EH (cell line): Measurements from ENCODE around the gene TMEM63C.

ENCODE experiments used
- DNase-seq: peaks from one replicate; pipeline ENCODE4 v3.0.0-alpha.2; 2015; ENCODE audit warnings: low read depth

Gene TMEM63C

DNA sequence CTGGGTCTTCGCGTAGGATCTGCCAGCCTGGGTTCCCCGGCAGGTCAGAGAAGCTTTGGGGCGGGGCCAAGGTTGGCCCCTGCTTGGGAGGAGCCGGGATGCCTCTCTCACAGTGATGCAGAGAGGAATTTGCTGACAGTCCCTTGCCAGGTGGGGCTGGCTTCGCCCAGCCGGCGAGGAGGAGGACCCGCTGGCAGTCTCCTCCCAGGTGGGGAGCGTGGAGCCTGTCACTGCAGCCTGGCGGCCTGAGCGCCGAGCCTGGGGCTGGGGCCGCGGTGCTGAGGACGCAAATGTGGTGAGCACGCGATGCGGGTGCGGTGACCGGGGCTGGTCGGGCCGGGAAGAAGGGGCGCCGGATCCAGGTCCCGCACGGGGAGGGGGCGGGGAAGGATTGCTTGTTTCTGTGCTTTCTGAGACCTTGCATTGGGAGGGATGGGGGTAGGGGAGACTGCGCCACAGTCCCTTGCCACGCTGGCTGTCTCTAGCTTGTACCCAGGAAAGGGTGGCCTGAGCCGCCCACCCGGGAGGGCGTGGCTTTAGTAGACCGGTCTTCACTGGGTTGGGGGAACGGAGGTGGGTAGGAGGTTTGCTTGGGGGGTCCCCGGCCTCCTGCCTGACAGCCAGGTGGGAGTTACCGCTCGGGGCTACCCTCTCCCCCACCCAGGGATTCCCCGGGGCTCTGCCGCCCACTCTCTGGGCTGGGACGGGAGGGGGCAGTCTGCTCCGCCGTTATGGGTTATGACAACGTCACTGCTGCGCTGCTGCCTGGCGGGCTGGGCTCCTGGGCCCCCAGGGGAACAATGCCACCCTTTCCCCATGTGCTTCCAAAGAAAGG lies at the start of gene TMEM63C:
Gene TMEM63C (plus strand): TSS at position 196 of the 835 bp plus-strand sequence. CDS start 37,016 bp downstream, outside the sequence.
- DNase-seq: no peak

DNA sequence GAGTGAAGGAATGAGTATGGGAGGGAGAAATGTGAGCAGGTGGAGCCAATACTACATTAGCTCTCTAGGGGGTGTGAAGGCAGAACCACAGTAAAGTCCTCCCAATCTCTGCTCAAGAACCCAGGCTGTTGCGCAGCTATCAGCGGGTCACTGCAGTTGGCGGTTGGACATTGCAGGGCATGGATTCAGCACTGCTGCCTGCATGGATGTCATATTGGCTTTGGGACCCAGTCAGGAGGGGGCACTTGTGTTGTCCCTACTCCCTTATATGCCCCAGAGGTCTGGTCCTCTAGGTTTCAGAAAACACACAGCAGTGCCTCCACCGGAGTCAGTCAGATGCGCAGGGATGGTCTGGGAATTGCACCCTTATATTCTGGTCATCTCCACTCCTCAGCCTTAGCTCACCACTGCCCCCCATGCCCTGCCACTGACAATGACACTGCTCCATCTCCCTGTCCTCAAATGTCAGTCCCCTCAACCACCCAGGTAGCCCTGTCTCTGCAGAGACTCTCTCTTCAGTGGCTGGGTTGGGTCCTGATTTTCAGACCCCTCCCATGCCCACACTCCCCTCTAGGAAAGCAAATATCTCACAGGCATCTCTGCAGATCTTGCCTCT lies 49.6 kb upstream of the TMEM63C start:
- DNase-seq: no peak

DNA sequence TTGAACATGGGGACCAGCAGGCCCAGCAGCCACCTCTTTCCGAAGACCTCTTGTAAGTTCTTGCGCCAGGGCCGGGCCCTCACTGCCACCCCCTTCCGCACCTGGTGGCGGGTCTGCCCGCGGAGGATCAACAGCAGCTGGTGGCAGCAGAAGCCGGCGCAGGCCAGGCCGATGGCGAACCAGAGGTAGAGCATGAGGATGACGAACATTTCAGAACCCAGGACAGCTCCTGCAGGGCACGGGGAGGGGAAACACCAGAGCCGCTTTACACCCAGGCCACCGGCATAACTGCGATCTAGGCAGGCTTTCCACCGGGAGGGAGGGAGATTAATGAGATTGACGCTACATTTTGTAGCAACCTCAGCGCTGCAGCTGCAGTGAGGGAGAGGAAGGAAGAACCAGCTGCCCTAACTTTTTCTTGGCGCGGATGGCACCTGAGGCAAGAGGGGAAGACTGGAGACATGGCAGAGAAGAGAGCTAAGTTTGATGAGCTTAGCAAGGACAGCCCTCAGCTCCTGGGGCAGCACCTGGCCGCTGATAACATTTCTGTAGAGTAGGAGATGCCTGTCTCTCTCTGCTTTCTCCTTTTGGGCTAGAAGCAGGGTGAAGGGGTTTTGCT lies 47.8 kb upstream of the TMEM63C start:
- DNase-seq: peak; percentile 67

DNA sequence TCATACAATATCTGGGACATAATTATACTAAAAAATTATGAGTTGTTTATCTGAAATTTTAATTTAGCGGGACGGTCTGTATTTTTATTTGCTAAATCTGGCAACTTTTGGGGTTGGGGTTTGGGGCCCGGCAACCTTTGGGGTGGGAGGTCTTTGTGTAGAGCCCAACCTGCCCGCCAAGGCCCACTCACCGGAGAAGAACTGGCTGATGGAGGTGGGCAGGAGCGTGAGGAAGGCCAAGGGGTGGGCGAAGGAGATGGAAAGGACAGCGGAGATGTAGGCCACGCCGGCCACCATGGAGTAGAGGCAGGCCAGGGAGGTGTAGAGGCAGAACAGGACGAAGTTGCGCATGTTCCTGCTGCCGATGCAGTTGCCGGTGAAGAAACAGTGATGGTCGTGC lies 42.6 kb upstream of the TMEM63C start:
- no peak for DNase-seq

- peak; percentile 33 for DNase-seq
Measured at GRCh38 chr14:77139540-77140358, 41.8 kb upstream of the TMEM63C start.

DNA sequence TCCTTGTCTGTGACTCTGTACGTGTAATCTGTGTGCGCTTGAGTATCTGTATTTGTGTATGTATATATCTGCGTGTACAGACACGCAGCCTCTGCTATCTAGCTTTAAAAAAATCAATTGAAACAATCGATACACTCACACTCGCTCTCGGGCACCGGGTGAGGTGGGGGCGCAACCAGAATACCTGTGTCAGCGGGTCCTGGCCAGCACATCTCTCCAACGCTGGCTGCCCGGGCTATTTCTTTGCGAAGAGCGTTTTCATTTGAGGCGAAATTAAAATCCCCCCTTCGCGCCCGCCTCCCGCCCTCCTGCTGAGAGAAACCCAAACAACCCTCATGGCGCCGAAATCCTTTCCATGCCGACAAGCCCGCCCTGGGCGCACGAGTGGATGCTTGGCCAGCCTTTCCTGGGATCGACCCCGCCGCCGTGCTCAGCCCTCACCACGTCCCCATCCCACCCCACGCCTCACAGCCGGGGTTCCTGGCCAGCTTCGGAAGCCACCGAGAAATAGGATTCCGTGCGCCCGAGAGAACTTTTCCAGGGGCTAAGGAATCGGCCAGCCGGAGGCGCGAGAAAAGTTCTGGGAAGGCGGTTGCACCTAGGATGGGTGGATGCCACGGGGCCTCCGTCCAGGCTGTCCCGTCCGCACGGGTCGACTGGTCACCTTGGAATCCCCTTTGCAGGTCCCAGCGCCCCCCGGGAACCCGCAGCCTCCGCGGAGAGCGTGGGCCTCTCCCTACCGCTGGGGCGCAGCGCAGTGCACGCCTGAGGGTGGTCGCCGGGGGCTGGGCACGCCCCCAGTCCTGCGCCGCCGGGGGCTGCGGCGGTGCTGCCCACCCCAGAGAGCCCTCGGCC lies 41.0 kb upstream of the TMEM63C start:
- no peak for DNase-seq

- peak; percentile 35 for DNase-seq
Measured at GRCh38 chr14:77141214-77142004, 40.2 kb upstream of the TMEM63C start, which contains the start of gene ZDHHC22. Gene ZDHHC22, minus strand, starts transcription at chr14:77141791. Its CDS starts 2,053 bp downstream, at chr14:77139738.

DNA sequence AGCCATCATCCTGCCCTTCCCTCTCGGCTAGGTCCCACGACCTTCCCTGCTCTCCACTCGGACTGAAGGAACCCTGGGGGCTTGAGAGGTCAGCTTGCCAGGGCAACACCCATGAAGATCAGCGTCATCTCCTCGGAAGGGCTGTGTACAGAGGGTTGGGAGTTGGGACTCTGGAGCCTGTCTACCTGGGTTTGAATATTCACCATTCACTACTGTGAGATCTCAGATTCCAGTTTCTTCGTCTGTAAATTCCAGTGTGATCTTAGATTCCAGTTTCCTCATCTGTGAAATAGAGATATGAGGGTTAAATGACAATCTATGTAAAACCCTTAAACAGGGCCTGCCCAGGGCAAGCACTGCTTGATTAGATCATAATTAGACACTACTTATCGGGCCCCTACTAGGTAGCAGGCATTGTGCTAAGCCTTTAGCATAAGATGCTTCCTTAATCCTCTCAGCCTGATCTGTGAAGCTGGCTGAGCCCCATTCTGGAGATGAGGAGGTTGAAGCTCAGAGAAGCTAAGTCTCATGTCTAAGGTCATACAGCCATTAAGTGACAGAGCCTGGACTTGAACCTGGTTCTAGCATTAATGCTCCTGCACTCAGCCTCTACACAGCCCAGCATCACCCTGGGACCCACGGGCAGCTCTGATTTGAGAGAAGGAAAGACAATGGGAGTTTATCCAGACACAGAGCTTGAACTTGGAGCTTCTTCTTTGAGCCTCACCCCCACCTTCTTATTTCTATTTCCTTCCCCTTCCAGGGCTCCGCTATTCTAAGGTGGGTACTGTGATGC lies 39.4 kb upstream of the TMEM63C start:
- DNase-seq: no peak

GRCh38 chr14:77143071-77143470 lies 38.5 kb upstream of the TMEM63C start:
- DNase-seq: no peak

DNA sequence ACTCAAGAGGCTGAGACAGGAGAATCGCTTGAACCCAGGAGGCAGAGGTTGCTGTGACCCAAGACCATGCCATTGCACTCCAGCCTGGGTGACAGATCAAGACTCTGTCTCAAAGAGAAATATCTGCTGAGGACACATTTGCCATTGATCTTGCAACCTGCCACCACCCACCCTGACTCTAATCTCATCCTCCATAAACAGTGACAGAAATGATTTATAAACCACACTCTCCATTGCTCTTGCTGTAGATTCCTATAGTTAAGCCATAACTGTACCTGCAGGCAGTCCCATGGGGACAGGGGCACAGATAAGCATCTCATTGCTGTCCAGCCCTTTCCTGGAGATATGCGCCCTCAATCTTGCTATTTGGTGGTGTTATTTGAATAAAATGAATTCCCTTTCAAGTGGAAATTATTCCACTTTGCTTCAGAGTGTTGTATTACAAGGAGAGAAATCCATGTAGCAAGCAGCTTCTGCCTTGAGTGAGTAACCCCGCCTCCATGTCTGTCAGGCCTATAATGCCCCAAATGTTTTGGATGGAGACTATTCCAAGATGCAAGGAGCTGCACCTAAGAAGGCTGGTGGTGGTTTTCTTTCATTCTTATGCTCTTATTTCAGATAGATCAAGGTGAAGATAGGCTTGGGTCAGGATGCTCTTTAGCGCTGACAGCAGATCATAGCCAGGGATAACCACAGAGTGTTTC lies 37.0 kb upstream of the TMEM63C start:
- DNase-seq: no peak

DNA sequence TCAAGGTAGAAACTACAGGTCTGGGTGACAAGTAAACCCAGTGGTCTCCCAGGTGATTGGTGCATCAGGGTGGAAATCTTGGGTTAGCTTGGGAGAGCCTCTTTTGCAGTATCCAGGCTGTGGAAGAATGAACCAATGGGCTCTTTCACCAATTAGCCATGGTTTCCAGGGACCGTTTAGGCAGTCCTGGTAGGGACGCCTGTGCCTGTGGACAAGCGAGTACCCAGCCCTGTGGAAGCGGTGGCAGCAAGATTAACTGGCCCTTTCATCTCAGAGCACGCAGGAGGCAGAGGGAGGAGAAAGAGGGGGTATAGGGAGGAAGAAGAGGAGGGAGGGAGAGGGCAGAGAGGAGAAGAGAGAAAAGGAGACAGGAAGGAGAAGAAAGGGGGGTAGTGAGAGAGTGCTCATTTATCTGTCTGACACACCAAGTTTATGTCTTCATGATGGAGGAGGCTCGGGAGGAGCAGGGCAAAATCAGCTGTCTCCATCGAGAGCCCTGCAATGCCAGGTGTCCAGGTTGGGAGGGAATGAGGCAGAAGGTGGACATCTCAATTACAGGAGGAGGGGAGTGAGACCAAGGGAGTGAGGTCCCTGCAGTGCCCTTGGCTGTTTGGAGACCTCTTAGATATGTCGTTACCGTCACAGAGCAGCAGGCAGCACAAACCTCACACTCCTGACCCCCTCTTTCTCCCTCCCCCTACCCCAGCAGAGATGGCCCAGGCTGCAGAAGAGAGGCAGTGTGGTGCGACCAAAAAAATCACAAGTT lies 35.4 kb upstream of the TMEM63C start:
- no peak for DNase-seq

- peak; percentile 7 for DNase-seq
Measured at GRCh38 chr14:77148510-77149231, 32.9 kb upstream of the TMEM63C start.

DNA sequence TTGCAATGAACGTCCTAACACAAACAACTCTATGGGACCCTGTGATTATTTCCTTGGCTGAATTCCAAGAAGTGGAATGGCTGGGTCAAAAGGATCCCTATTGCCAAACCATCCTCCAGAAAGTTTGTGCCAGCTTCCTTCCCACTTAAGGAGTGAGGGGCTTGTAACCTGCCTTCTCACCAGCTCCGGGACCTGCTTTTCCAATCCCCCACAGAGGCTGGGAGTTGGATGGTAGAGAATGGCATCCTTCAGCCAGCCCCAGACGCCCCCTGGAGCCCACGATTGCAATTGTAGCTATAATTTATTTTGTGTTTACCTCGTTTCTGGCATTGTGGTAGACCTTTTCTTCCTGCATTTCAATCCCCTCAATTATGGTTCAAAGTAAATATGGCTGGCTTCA lies 30.4 kb upstream of the TMEM63C start:
- DNase-seq: peak; percentile 30

GRCh38 chr14:77151918-77152588 lies 29.5 kb upstream of the TMEM63C start:
- DNase-seq: peak; percentile 37

DNA sequence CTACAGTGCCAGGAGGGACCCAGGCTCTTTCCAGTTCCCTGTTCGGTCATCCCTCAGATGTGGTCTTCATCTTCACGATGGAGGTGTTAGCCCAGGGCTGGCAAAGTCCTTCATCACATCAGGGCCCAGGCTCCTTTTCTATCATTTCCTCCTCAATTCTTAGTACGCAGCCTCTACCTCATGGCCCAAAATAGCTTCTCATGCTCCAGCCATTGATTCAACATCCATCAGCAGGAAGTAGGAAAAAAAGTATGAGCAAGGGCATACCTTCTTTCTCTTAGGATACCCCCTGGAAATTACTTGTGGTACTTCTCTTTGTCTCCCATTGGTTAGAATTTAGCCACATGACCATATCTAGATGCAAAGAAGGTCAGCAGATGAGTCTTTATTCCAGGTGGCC lies 27.8 kb upstream of the TMEM63C start:
- no peak for DNase-seq

GRCh38 chr14:77154421-77154820 lies 27.2 kb upstream of the TMEM63C start:
- no peak for DNase-seq

DNA sequence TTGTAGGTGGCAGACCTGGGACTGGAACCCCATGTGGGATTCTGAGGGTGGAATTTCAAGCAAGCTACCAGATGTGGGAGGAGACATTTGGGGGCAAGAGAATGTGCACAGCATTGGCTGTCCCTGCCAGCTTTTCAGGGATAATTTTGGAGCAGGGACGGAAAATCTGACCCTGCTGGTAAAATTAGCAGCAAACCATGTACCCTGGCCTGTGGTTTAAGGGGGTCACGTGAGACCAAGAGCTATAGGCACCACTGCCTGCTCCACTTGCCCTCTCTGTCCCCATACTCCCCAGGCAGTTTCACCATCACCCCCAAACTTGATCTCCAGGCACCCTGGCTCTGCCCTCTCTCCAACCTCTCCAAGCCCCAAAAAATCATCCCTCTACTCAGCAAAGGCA lies 26.5 kb upstream of the TMEM63C start:
- no peak for DNase-seq
